Keratinocyte (primary cell): ENCODE results near the gene ZIC5.

Source experiments
- EZH2 ChIP-seq: IDR thresholded peaks from one replicate; pipeline ENCODE4 v1.6.1; 2012; ENCODE audit warnings: inconsistent platforms, mild to moderate bottlenecking, low read length, moderate library complexity
- TF ChIP-seq, protein P1 (sequence below), 3 experiments: IDR thresholded peaks in 1 of 3; conservative IDR thresholded peaks in 1 of 3; optimal IDR thresholded peaks in 1 of 3; 2 replicates in 2 of 3; 3 replicates in 1 of 3; pipeline versions ENCODE3 to v1.5.1; 2011; ENCODE audit warnings: low read length in 3 of 3, mild to moderate bottlenecking in 3 of 3, moderate library complexity in 2 of 3, control low read depth in 1 of 3, inconsistent platforms in 1 of 3; ENCODE audit not compliant: insufficient read depth in 2 of 3; ENCODE audit errors: extremely low read depth in 1 of 3

DNA sequence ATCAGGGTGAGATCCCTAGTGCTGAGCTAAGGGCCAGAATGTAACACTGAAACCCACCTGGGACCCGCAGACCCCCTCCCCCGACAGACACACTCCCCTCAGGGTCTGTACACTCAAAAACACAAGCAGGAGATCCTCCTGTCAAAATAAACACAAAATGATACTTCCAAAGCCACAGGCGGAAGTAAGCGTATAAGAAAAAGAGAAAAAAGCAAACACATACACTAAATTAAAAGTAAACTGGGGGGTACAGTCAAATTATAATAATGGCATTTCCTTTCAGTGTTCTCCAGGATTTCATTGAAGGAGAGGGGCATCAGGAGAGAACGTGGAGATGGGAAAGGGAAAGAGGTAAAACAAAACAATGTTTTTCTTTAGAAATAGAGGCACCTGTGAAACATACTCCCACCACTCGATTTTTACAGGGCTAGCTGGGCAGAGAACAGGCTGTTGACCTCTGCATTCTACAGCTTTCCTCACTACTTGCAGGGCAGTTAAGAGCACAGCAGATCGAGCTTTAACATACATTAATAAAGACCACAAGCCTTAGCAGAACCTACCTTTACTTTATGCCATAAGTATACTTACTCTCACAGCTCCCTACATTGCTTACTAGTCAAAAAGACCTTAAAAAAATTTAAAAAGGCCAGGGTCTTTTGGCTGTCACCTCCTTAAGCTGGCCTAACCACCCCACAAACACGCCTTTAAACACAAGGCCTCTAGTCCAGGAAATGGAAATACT lies 5.3 kb downstream of the ZIC5 start:
- no peak for TF ChIP-seq EZH2
- TF ChIP-seq, protein P1, sequence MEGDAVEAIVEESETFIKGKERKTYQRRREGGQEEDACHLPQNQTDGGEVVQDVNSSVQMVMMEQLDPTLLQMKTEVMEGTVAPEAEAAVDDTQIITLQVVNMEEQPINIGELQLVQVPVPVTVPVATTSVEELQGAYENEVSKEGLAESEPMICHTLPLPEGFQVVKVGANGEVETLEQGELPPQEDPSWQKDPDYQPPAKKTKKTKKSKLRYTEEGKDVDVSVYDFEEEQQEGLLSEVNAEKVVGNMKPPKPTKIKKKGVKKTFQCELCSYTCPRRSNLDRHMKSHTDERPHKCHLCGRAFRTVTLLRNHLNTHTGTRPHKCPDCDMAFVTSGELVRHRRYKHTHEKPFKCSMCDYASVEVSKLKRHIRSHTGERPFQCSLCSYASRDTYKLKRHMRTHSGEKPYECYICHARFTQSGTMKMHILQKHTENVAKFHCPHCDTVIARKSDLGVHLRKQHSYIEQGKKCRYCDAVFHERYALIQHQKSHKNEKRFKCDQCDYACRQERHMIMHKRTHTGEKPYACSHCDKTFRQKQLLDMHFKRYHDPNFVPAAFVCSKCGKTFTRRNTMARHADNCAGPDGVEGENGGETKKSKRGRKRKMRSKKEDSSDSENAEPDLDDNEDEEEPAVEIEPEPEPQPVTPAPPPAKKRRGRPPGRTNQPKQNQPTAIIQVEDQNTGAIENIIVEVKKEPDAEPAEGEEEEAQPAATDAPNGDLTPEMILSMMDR (optimal IDR thresholded peaks at IDR 0.05 in 1 of 3, IDR thresholded peaks at IDR 0.05 in 1 of 3, conservative IDR thresholded peaks at IDR 0.05 in 1 of 3; ENCODE audit: extremely low read depth in 1 of 3, insufficient read depth in 2 of 3, low read length in 3 of 3) = no peak
